Heart left ventricle (tissue), 16 donors: ENCODE results near the gene BLM. TPM values are rescaled to one million over a fixed set of nuclear protein-coding genes. Genes with fewer than 3 reads are reported as not detected.
"Not testable (repeated sequence)": the region's sequence is repeated elsewhere in the genome, so short reads cannot be mapped to it uniquely, and the experiment has no call there.

Experiments used
- ATAC-seq, 4 donors: fragments of 200-7000 bp; cut with Tn5 transposase; one replicate each; pipeline ENCODE4 v1.9.1; 2020 to 2022; ENCODE audit warnings: moderate library complexity in 4 of 4, mild to moderate bottlenecking in 3 of 4, moderate number of reproducible peaks in 1 of 4
- DNase-seq, 5 donors: peaks; one replicate each; pipeline ENCODE4 v3.0.0-alpha.2; 2020
- H3K27ac ChIP-seq, 12 donors: fragments of 200-600 bp; sonication (generic) in 4 of 12; one replicate each; pipeline versions ENCODE4 v1.5.0 to v1.8.0; 2016 to 2022; ENCODE audit warnings: mild to moderate bottlenecking in 2 of 12
- H3K27me3 ChIP-seq, 9 donors: fragments of 200-600 bp; sonication (generic) in 2 of 9; one replicate each; pipeline versions ENCODE4 v1.5.1 to v1.8.0; 2016 to 2022; ENCODE audit warnings: mild to moderate bottlenecking in 3 of 9
- H3K36me3 ChIP-seq, 9 donors: fragments of 200-600 bp; sonication (generic) in 2 of 9; one replicate each; pipeline versions ENCODE4 v1.5.0 to v1.8.0; 2018 to 2022; ENCODE audit warnings: mild to moderate bottlenecking in 2 of 9
- H3K4me1 ChIP-seq, 12 donors: fragments of 200-600 bp; sonication (generic) in 4 of 12; one replicate each; pipeline versions ENCODE4 v1.5.0 to v1.8.0; 2016 to 2022; ENCODE audit warnings: mild to moderate bottlenecking in 3 of 12
- H3K4me3 ChIP-seq, 12 donors: fragments of 200-600 bp; sonication (generic) in 4 of 12; one replicate each; pipeline versions ENCODE4 v1.5.0 to v1.8.0; 2017 to 2022; ENCODE audit warnings: mild to moderate bottlenecking in 9 of 12, moderate library complexity in 4 of 12
- H3K9me3 ChIP-seq, 12 donors: fragments of 200-600 bp; sonication (generic) in 4 of 12; one replicate each; pipeline versions ENCODE4 v1.5.0 to v1.8.0; 2016 to 2022; ENCODE audit warnings: mild to moderate bottlenecking in 1 of 12
- CTCF ChIP-seq, 12 donors: fragments of 200-600 bp; sonication (generic) in 4 of 12; IDR thresholded peaks; one replicate each; pipeline versions ENCODE4 v1.5.0 to v1.8.0; 2018 to 2022; ENCODE audit warnings: antibody characterized with exemption in 12 of 12, mild to moderate bottlenecking in 5 of 12
- POLR2A ChIP-seq, 2 donors: fragments of 450-650 bp; IDR thresholded peaks; one replicate each; pipeline ENCODE4 v1.6.1; 2017; ENCODE audit warnings: antibody characterized with exemption in 2 of 2, mild to moderate bottlenecking in 2 of 2, moderate library complexity in 2 of 2
- WGBS, 4 donors: extraction: QIAGEN DNeasy Blood & Tissue Kit in 2 of 4; methylation state at CpG; one replicate each; pipeline versions ENCODE4 v1.1.5 to v1.1.7; 2013 to 2018; 5-methylcytosine and 5-hydroxymethylcytosine counted together
- intact Hi-C, 10 donors: fragments of 100-400 bp; cut with DNase I; formaldehyde crosslinking; loops; one replicate each; pipeline versions ENCODE4 v1.11.1 to v1.14.2; 2022
- long read RNA-seq, 3 donors: library from polyadenylated mRNA; unstranded; transcript quantifications; one replicate each; pipeline ENCODE4 v2.0.0, GENCODE V29; 2020 to 2021
- polyA plus RNA-seq, 2 donors: library from polyadenylated mRNA; stranded (reverse); fragments of 200-250 nt; gene quantifications; one replicate each; pipeline ENCODE4 v1.2.3, GENCODE V29; 2013
- total RNA-seq, 9 donors: library from RNA; depleted of rRNA in 2 of 9; stranded (reverse); fragments of >200 nt in 2 of 9; fragmentation: NEBNext Ultra II Directional in 3 of 9; extraction: Animal tissue kit (Norgen Biotek cat#: 25700) in 3 of 9; gene quantifications; one replicate each; pipeline versions ENCODE4 v1.1.0 to v1.2.4, GENCODE V29; 2016 to 2023
- donor health status: ischemic (EF 13 %, LVEDD 7.1; RV severe dilation, severe dysfunction).
- donor health status: healthy with polysubstance abuse.
- donor health status: DM: no; HTN: yes; CAD: no.
- donor health status: DM: no; HTN: no; CAD: no.
- donor health status: ischemic (EF 25% LVEDD 6.9; RV normal size, moderate dysfunction).
- donor health status: ischemic (EF 25% LVEDD 5.7; RV mildly dilated, moderate dysfunction).
- donor health status: healthy.
- donor health status: DM: yes; HTN: yes; CAD: no.
- donor health status: ischemic (EF 35%, LVEDD 5.7; RV mildly dilated, moderate dysfunction).
- donor health status: nonischemic (EF 11% LVEDD 7.7; RV severe dilation, severe dysfunction).
- donor health status: DM: yes; HTN: yes; CAD: no.
- donor health status: PGD.
- donor health status: ischemic (EF 29% LVEDD 5.4; RV normal size, mild dysfunction).
- donor health status: nonischemic (EF 23%, LVEDD 6.1; RV moderate dilation, normal function).

The BLM gene
- total RNA-seq (10 to 100 TPM in 6 of 9 donors, 1 to 10 TPM in 3; 4.3 to 39.6 (median 12.2) TPM), polyA plus RNA-seq (10 to 100 TPM in 1 of 2 donors, 1 to 10 TPM in 1; 9.3 to 14.4 TPM)
- long read RNA-seq, donor 1, full-length matches to known transcripts = 1 of 18 reads
- long read RNA-seq, donor 1, partial matches to known transcripts = 5 of 18 reads
- long read RNA-seq, donor 1, other reads (novel, unspliced or antisense) = 12 of 18 reads
- long read RNA-seq, donor 2, partial matches to known transcripts = 3 of 21 reads
- long read RNA-seq, donor 2, other reads (novel, unspliced or antisense) = 18 of 21 reads
- long read RNA-seq, donor 3, partial matches to known transcripts = 1 of 10 reads
- long read RNA-seq, donor 3, other reads (novel, unspliced or antisense) = 9 of 10 reads

GRCh38 chr15:90716976-90717821 is at the start of gene BLM:
Gene BLM, plus strand, starts transcription at chr15:90717346. Its CDS starts 30,047 bp downstream, at chr15:90747393.
- Histone ChIP-seq H3K27me3 (no peaks in the 10 kb centered on the region), H3K4me3 (peak within 1 kb of the TSS; percentile 9 to 83 (median 66)), H3K36me3 (no peaks in the 10 kb centered on the region), H3K9me3 (no peaks in the 10 kb centered on the region), H3K4me1 (peaks cover 0 to 25% (median 10%) of the 10 kb centered on the region in 12 donors), H3K27ac (peak within 1 kb of the TSS; percentile 68 to 97 (median 88))
- 0% methylated on average over 23 to 65 of the region's 65 CpGs for WGBS, 4 donors
- DNase-seq (peak; percentile 95 to 98 (median 96)), ATAC-seq (peak; percentile 100)
- TF ChIP-seq CTCF (IDR thresholded peaks at IDR 0.05) (peak in 11 of 12 donors; percentile 18 to 54 (median 39)), POLR2A (IDR thresholded peaks at IDR 0.05) (peak in 1 of 2 donors; percentile 78)
- intact Hi-C loops = loop anchor here in 9 of 10 donors (2.0 to 10.0 kb wide), 6 partner anchors 45 to 170 kb away; partner anchors contain the start of gene FES (in 5 of the 9)

DNA sequence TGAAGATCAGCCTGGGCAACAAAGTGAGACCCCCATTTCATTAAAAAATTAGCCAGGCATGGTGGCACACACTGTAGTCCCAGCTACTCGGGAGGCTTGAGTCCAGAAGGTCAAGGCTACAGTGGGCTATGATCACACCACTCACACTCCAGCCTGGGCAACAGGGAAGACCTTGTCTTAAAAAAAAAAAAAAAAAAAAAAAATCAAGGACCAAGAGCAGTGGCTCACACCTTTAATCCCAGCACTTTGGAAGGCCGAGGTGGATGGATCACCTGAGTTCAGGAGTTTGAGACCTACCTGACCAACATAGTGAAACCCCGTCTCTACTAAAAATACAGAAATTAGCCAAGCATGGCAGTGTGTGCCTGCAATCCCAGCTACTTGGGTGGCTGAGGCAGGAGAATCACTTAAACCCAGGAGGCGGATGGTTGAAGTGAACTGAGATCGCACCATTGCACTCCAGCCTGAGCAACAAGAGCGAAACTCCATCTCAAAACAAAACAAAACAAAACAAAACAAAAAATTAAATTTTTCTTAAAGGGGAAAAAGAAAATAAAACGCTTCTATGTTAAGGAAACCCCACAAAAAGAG is 49.3 kb upstream of the BLM start:
- peaks cover 0 to 17% (median 3%) of the 10 kb centered on the region in 12 donors for H3K4me1 ChIP-seq
- H3K36me3 ChIP-seq, ATAC-seq, H3K9me3 ChIP-seq, H3K4me3 ChIP-seq, intact Hi-C loops, DNase-seq, H3K27ac ChIP-seq, H3K27me3 ChIP-seq: not testable (repeated sequence)
- 88 to 93% (median 91%) methylated on average over 7 of the region's 7 CpGs for WGBS, 4 donors

- H3K27ac ChIP-seq, H3K27me3 ChIP-seq, H3K36me3 ChIP-seq, intact Hi-C loops, H3K4me3 ChIP-seq, ATAC-seq, DNase-seq, H3K9me3 ChIP-seq, H3K4me1 ChIP-seq: not testable (repeated sequence)
- 94 to 98% (median 96%) methylated on average over 8 of the region's 8 CpGs for WGBS, 4 donors
These were observed 46.5 kb upstream of the BLM start for GRCh38 chr15:90670631-90671030.

DNA sequence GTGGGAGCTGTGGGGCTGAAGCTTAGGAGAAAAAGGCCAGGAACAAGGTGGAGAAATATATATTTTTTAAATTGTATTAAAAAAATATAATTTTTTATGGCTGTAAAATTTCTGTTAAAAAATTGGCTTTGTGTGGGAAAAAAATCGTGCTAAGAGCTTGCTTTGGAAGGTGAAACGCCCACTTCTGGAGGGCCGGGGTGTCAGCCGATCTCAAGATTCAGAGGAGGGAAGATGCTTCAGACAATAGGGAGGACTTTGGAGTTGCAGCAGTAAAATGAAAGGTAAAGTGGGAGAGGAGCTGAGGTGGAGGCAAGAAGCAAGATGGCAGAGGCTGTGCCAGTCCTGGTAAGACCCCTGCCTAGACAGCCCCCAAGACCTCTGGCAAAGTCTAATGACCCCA is 45.9 kb upstream of the BLM start:
- Histone ChIP-seq H3K9me3 (no peaks in the 10 kb centered on the region), H3K4me1 (peaks cover 0 to 1% (median 0%) of the 10 kb centered on the region in 12 donors), H3K27ac (no peak overlapping the region), H3K27me3 (no peaks in the 10 kb centered on the region), H3K4me3 (no peak overlapping the region), H3K36me3 (no peaks in the 10 kb centered on the region)
- 88 to 94% (median 92%) methylated on average over 4 of the region's 4 CpGs for WGBS, 4 donors
- intact Hi-C loops = no loop called here
- no peak for TF ChIP-seq CTCF (IDR thresholded peaks at IDR 0.05)
- no peak for ATAC-seq
- DNase-seq = no peak

DNA sequence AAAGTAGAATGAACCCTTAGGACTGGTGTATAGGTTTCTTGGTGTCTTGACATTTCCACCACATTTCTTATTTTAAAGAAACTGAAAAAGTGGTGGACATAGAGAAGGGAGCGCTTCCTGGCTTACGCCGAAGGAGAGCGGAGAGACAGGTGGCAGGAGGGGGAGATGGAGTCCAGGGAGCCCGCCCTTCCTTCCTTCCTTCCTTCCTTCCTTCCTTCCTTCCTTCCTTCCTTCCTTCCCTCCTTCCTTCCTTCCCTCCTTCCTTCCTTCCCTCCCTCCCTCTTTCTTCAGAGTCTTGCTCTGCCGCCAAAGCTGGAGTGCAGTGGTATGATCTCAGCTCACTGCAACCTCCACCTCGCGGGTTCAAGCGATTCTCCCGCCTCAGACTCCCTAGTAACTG is 43.8 kb upstream of the BLM start:
- H3K27ac ChIP-seq, ATAC-seq, H3K27me3 ChIP-seq, H3K9me3 ChIP-seq, DNase-seq, intact Hi-C loops, H3K36me3 ChIP-seq, H3K4me1 ChIP-seq, H3K4me3 ChIP-seq: not testable (repeated sequence)
- 85 to 93% (median 91%) methylated on average over 10 of the region's 10 CpGs for WGBS, 4 donors
